Neural progenitor cell (in vitro differentiated cells): ENCODE measurements around the gene HYAL3. TPM values are rescaled to one million over a fixed set of nuclear protein-coding genes. Genes with fewer than 3 reads are reported as not detected.

Experiments used
- DNase-seq: peaks from one replicate; pipeline ENCODE4 v3.0.0-alpha.2; 2016; ENCODE audit warnings: low spot score
- H2AFZ ChIP-seq: fragments of 200-600 bp; sonication (generic); replicated peaks from 2 replicates; pipeline ENCODE4 v1.6.1; 2016; ENCODE audit warnings: antibody characterized with exemption
- H3F3A ChIP-seq: fragments of 200-600 bp; sonication (generic); 2 replicates; pipeline ENCODE4 v1.6.1; 2016; ENCODE audit warnings: antibody characterized with exemption, low read depth
- H3K27ac ChIP-seq: fragments of 200-600 bp; sonication (generic); 2 replicates; pipeline ENCODE4 v1.5.1; 2016; ENCODE audit warnings: mild to moderate bottlenecking
- H3K27me3 ChIP-seq: fragments of 200-600 bp; sonication (generic); 2 replicates; pipeline ENCODE4 v1.6.1; 2016; ENCODE audit warnings: mild to moderate bottlenecking, moderate library complexity
- H3K36me3 ChIP-seq: fragments of 200-600 bp; sonication (generic); 2 replicates; pipeline ENCODE4 v1.5.1; 2016
- H3K4me1 ChIP-seq: fragments of 200-600 bp; sonication (generic); 2 replicates; pipeline ENCODE4 v1.6.1; 2016; ENCODE audit warnings: mixed run types
- H3K4me2 ChIP-seq: fragments of 200-600 bp; sonication (generic); 2 replicates; pipeline ENCODE4 v1.6.1; 2016
- H3K4me3 ChIP-seq: fragments of 200-600 bp; sonication (generic); 2 replicates; pipeline ENCODE4 v1.5.1; 2016
- H3K79me2 ChIP-seq: fragments of 200-600 bp; sonication (generic); 2 replicates; pipeline ENCODE4 v1.6.1; 2016; ENCODE audit warnings: low read depth
- H3K9ac ChIP-seq: fragments of 200-600 bp; sonication (generic); 2 replicates; pipeline ENCODE4 v1.6.1; 2016
- H3K9me3 ChIP-seq: fragments of 200-600 bp; sonication (generic); 2 replicates; pipeline ENCODE4 v1.5.1; 2016; ENCODE audit warnings: low read depth
- H4K20me1 ChIP-seq: fragments of 200-600 bp; sonication (generic); 2 replicates; pipeline ENCODE4 v1.6.1; 2016; ENCODE audit warnings: low read depth
- H3K27ac Mint-ChIP-seq: 3 replicates; pipeline ENCODE4 v1.8.0; 2021; ENCODE audit warnings: mixed read lengths
- H3K27me3 Mint-ChIP-seq: 2 replicates; pipeline ENCODE4 v1.8.0; 2022; ENCODE audit warnings: low read depth, mild to moderate bottlenecking, inconsistent platforms, moderate library complexity, mixed read lengths; ENCODE audit not compliant: insufficient read depth
- H3K36me3 Mint-ChIP-seq: 3 replicates; pipeline ENCODE4 v1.8.0; 2021; ENCODE audit warnings: mixed read lengths
- H3K4me1 Mint-ChIP-seq: 3 replicates; pipeline ENCODE4 v1.8.0; 2021; ENCODE audit warnings: mixed read lengths
- H3K4me3 Mint-ChIP-seq: 3 replicates; pipeline ENCODE4 v1.8.0; 2021; ENCODE audit warnings: mild to moderate bottlenecking, moderate library complexity, mixed read lengths
- H3K9me3 Mint-ChIP-seq: 3 replicates; pipeline ENCODE4 v1.8.0; 2020; ENCODE audit warnings: mixed read lengths
- EZH2 ChIP-seq: fragments of 200-600 bp; sonication (generic); IDR thresholded peaks from 2 replicates; pipeline ENCODE4 v1.6.1; 2017; ENCODE audit warnings: antibody characterized with exemption, mild to moderate bottlenecking, moderate library complexity
- EZH2phosphoT487 ChIP-seq: fragments of 200-600 bp; sonication (generic); IDR thresholded peaks from 2 replicates; pipeline ENCODE4 v1.6.1; 2017; ENCODE audit warnings: antibody characterized with exemption
- total RNA-seq: library from RNA; depleted of rRNA; stranded (reverse); fragments of >200 nt; gene quantifications from 2 replicates; pipeline ENCODE4 v1.2.3, GENCODE V29; 2015; ENCODE audit warnings: low replicate concordance
- TF ChIP-seq, protein P1 (sequence below): fragments of 200-600 bp; sonication (generic); IDR thresholded peaks from 2 replicates; pipeline ENCODE4 v1.5.1; 2017; ENCODE audit warnings: antibody characterized with exemption, mild to moderate bottlenecking

Gene HYAL3
- total RNA-seq, 1 donor from 2014 or later, result 2.2 TPM

DNA sequence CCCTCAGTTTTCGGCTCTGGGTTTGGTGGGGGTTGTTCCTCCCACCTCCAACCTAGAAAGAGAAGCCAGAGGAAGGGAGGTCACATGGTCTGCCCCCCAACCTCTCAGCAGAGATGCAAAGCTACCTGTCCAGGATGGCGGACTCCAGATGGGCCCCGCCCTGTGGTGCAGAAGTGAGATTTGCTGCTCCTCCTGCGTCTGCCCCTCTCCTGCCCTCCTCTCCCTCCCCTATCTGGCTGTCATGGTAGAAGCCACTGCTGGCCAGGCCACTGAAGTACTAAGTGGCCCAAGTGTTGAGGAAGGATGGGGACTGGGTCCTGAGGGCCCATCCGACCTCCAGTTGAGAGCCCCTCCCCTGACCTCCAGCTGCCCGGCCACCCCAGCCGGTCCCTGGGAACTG, 32.4 kb downstream of the HYAL3 start:
- H3K27ac Mint-ChIP-seq, result no peak overlapping the region

DNA sequence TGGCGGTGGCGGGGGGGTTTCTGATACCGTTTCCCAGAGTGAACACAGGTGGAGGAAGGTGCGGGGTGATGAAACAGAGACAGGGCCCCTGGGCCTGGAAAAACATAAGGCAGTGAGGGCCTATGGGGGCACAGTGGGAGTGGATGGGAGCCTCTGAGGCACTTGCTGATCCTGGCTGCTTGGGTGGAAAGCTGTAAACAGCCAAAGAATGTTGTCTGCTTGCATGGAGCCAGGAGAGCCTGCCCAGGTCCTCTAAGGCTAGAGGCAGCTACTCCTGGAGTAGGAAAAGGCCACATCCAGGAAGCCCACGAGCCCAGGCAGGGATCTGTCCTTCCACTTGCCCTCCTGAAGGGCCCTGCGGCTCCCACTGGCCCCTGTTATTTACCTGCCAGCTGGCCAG, 33.2 kb downstream of the HYAL3 start:
- Histone ChIP-seq H3K36me3 (no peaks in the 10 kb centered on the region), H3K27me3 (no peaks in the 10 kb centered on the region), H3K9me3 (no peaks in the 10 kb centered on the region), H2AFZ (no peak overlapping the region), H4K20me1 (no peaks in the 10 kb centered on the region), H3K4me3 (no peak overlapping the region), H3K79me2 (no peaks in the 10 kb centered on the region), H3K9ac (no peak overlapping the region), H3K4me2 (no peak overlapping the region), H3K4me1 (peaks cover 57% of the 10 kb centered on the region), H3F3A (peaks cover 47% of the 10 kb centered on the region), H3K27ac (no peak overlapping the region)
- TF ChIP-seq EZH2 (no peak), EZH2phosphoT487 (no peak)
- TF ChIP-seq, protein P1, sequence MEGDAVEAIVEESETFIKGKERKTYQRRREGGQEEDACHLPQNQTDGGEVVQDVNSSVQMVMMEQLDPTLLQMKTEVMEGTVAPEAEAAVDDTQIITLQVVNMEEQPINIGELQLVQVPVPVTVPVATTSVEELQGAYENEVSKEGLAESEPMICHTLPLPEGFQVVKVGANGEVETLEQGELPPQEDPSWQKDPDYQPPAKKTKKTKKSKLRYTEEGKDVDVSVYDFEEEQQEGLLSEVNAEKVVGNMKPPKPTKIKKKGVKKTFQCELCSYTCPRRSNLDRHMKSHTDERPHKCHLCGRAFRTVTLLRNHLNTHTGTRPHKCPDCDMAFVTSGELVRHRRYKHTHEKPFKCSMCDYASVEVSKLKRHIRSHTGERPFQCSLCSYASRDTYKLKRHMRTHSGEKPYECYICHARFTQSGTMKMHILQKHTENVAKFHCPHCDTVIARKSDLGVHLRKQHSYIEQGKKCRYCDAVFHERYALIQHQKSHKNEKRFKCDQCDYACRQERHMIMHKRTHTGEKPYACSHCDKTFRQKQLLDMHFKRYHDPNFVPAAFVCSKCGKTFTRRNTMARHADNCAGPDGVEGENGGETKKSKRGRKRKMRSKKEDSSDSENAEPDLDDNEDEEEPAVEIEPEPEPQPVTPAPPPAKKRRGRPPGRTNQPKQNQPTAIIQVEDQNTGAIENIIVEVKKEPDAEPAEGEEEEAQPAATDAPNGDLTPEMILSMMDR, result no peak
- DNase-seq, result no peak
- Mint-ChIP-seq H3K9me3 (no peaks in the 10 kb centered on the region), H3K4me1 (peaks cover 72% of the 10 kb centered on the region), H3K4me3 (no peak overlapping the region), H3K36me3 (no peaks in the 10 kb centered on the region), H3K27me3 (peaks cover 13% of the 10 kb centered on the region), H3K27ac (peak overlapping the region; percentile 83)

More for the DNA sequence above, 32.4 kb downstream of the HYAL3 start:
- peaks cover 13% of the 10 kb centered on the region for H3K27me3 Mint-ChIP-seq
- Histone ChIP-seq H3K27me3 (no peaks in the 10 kb centered on the region), H3K36me3 (no peaks in the 10 kb centered on the region), H3K9ac (no peak overlapping the region), H3K9me3 (no peaks in the 10 kb centered on the region), H3F3A (peaks cover 41% of the 10 kb centered on the region), H3K4me3 (no peak overlapping the region), H2AFZ (no peak overlapping the region), H3K4me1 (peaks cover 52% of the 10 kb centered on the region), H4K20me1 (no peaks in the 10 kb centered on the region), H3K27ac (no peak overlapping the region), H3K79me2 (no peaks in the 10 kb centered on the region), H3K4me2 (peak overlapping the region; percentile 58)
- no peak overlapping the region for H3K4me3 Mint-ChIP-seq
- no peaks in the 10 kb centered on the region for H3K36me3 Mint-ChIP-seq
- H3K9me3 Mint-ChIP-seq, result no peaks in the 10 kb centered on the region
- no peak for TF ChIP-seq EZH2phosphoT487
- no peak for TF ChIP-seq EZH2
- TF ChIP-seq, protein P1, result no peak
- DNase-seq, result no peak
- H3K4me1 Mint-ChIP-seq, result peaks cover 73% of the 10 kb centered on the region

DNA sequence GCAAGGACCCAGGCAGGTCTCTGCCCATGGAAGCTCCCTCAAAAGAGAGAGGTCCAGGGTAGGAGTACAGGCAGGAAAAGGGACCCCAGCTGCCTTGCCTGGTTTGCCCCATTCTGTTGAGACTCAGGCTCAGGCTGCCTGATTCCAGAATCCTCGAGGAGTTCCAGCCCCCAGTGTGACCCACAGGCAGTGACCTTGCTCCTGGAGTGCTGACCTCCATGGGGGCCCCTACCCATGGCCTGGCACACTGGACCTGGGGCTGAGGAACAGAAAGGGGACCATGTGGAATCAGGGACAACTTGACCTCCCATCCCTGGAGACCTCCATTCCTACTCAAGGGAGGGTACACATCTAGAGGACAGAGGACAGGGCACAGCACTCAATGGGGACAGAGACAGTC, 33.6 kb downstream of the HYAL3 start:
- H3K27ac ChIP-seq, result peak overlapping the region; percentile 66
- H3K27me3 Mint-ChIP-seq, result peaks cover 13% of the 10 kb centered on the region
- no peak overlapping the region for H3K4me3 Mint-ChIP-seq
- H3K4me3 ChIP-seq, result no peak overlapping the region
- no peak overlapping the region for H3K9ac ChIP-seq
- DNase-seq, result no peak
- peaks cover 51% of the 10 kb centered on the region for H3F3A ChIP-seq
- no peaks in the 10 kb centered on the region for H4K20me1 ChIP-seq
- peaks cover 76% of the 10 kb centered on the region for H3K4me1 Mint-ChIP-seq
- H2AFZ ChIP-seq, result no peak overlapping the region
- no peaks in the 10 kb centered on the region for H3K9me3 ChIP-seq
- peaks cover 62% of the 10 kb centered on the region for H3K4me1 ChIP-seq
- H3K36me3 ChIP-seq, result no peaks in the 10 kb centered on the region
- no peaks in the 10 kb centered on the region for H3K9me3 Mint-ChIP-seq
- H3K36me3 Mint-ChIP-seq, result no peaks in the 10 kb centered on the region
- H3K27me3 ChIP-seq, result no peaks in the 10 kb centered on the region
- peak overlapping the region; percentile 70 for H3K4me2 ChIP-seq
- no peaks in the 10 kb centered on the region for H3K79me2 ChIP-seq
- TF ChIP-seq, protein P1, result no peak
- peak overlapping the region; percentile 83 for H3K27ac Mint-ChIP-seq
